Lung (tissue), 12 donors: ENCODE results near the gene NADK2. TPM values are rescaled to one million over a fixed set of nuclear protein-coding genes. Genes with fewer than 3 reads are reported as not detected.

Experiments
- ATAC-seq: fragments of 200-7000 bp; cut with Tn5 transposase; one replicate; pipeline ENCODE4 v1.9.1; 2020; ENCODE audit warnings: moderate number of reproducible peaks; ENCODE audit not compliant: insufficient read depth, low FRiP score
- DNase-seq, 3 donors: peaks; one replicate each; pipeline ENCODE4 v3.0.0-alpha.2; 2013 to 2017
- H3K27ac ChIP-seq, 2 donors: one replicate each; pipeline ENCODE4 v1.5.1; 2013; ENCODE audit warnings: mild to moderate bottlenecking in 2 of 2, moderate library complexity in 2 of 2, control low read depth in 1 of 2, inconsistent platforms in 1 of 2, low read depth in 1 of 2, low read length in 1 of 2
- H3K27me3 ChIP-seq, 3 donors: one replicate each; pipeline ENCODE4 v1.5.1; 2013; ENCODE audit warnings: low read length in 2 of 3; ENCODE audit not compliant: control insufficient read depth in 3 of 3, insufficient read depth in 3 of 3
- H3K36me3 ChIP-seq, 4 donors: one replicate each; pipeline ENCODE4 v1.5.1; 2013; ENCODE audit warnings: low read length in 4 of 4, mild to moderate bottlenecking in 1 of 4, moderate library complexity in 1 of 4; ENCODE audit not compliant: control insufficient read depth in 4 of 4, insufficient read depth in 4 of 4
- H3K4me1 ChIP-seq, 5 donors: one replicate each; pipeline ENCODE4 v1.5.1; 2013; ENCODE audit warnings: low read length in 5 of 5, mild to moderate bottlenecking in 2 of 5, moderate library complexity in 1 of 5; ENCODE audit not compliant: control insufficient read depth in 5 of 5, insufficient read depth in 5 of 5
- H3K4me3 ChIP-seq: one replicate; pipeline ENCODE4 v1.5.1; 2013; ENCODE audit warnings: mild to moderate bottlenecking, control low read depth, moderate library complexity
- H3K9ac ChIP-seq, 2 donors: one replicate each; pipeline ENCODE4 v1.5.1; 2013; ENCODE audit warnings: low read length in 2 of 2, control low read depth in 1 of 2; ENCODE audit not compliant: insufficient read depth in 1 of 2
- H3K9me3 ChIP-seq, 4 donors: one replicate each; pipeline ENCODE4 v1.5.1; 2013; ENCODE audit warnings: low read length in 3 of 4, mild to moderate bottlenecking in 1 of 4, moderate library complexity in 1 of 4; ENCODE audit not compliant: control insufficient read depth in 4 of 4, insufficient read depth in 3 of 4
- CTCF ChIP-seq: IDR thresholded peaks from 2 replicates; pipeline ENCODE4 v1.5.1; 2012; ENCODE audit warnings: mild to moderate bottlenecking; ENCODE audit errors: control extremely low read depth, extremely low read depth
- WGBS, 2 donors: extraction: QIAGEN DNeasy Blood & Tissue Kit; methylation state at CpG; one replicate each; pipeline ENCODE4 v1.1.7; 2013; 5-methylcytosine and 5-hydroxymethylcytosine counted together
- polyA plus RNA-seq, 2 donors: library from polyadenylated mRNA; stranded (reverse); fragments of 200-250 nt; gene quantifications; one replicate each; pipeline ENCODE4 v1.2.1, GENCODE V29; 2013
- total RNA-seq, 2 donors: library from RNA; depleted of rRNA in 1 of 2; stranded (reverse); fragments of >200 nt in 1 of 2; gene quantifications; one replicate each; pipeline ENCODE4 v1.2.1, GENCODE V29; 2014 to 2021
- donor health status: control.
- donor health status: control.
- donor health status: Bipolar disorder and iron deficiency.
- donor health status: healthy.
- donor health status: DM: yes; HTN: yes; CAD: no.

NADK2 gene
- total and polyA plus RNA-seq, 4 donors = 8.4 to 37.9 (median 16.2) TPM

GRCh38 chr5:36174119-36174518, 67.6 kb downstream of the NADK2 start:
- peak in 2 of 3 donors; percentile 36 to 67 for DNase-seq
- WGBS, 2 donors = 38 to 53% methylated on average over 3 of the region's 3 CpGs
- no peak overlapping the region for H3K9ac ChIP-seq
- no peak for TF ChIP-seq CTCF
- no peak overlapping the region for H3K4me3 ChIP-seq
- peaks cover 0 to 19% (median 0%) of the 10 kb centered on the region in 5 donors for H3K4me1 ChIP-seq
- no peaks in the 10 kb centered on the region for H3K27me3 ChIP-seq
- H3K9me3 ChIP-seq = peaks cover 0 to 3% (median 0%) of the 10 kb centered on the region in 4 donors
- no peak overlapping the region for H3K27ac ChIP-seq
- ATAC-seq = no peak
- peaks cover 16 to 41% (median 37%) of the 10 kb centered on the region in 4 donors for H3K36me3 ChIP-seq

GRCh38 chr5:36173426-36173825, 68.3 kb downstream of the NADK2 start:
- no peak overlapping the region for H3K4me3 ChIP-seq
- H3K27ac ChIP-seq = no peak overlapping the region
- H3K27me3 ChIP-seq = no peaks in the 10 kb centered on the region
- ATAC-seq (no peak), DNase-seq (no peak)
- H3K4me1 ChIP-seq = peaks cover 0 to 19% (median 0%) of the 10 kb centered on the region in 5 donors
- WGBS, 2 donors = 77 to 80% methylated on average over 2 of the region's 2 CpGs
- H3K9me3 ChIP-seq = peaks cover 0 to 3% (median 0%) of the 10 kb centered on the region in 4 donors
- peaks cover 13 to 41% (median 35%) of the 10 kb centered on the region in 4 donors for H3K36me3 ChIP-seq
- TF ChIP-seq CTCF = no peak
- no peak overlapping the region for H3K9ac ChIP-seq

- ATAC-seq (no peak), DNase-seq (peak in 1 of 3 donors; percentile 72)
- 67 to 74% methylated on average over 1 of the region's 1 CpG for WGBS, 2 donors
- no peak overlapping the region for H3K4me3 ChIP-seq
- peaks cover 0 to 3% (median 0%) of the 10 kb centered on the region in 4 donors for H3K9me3 ChIP-seq
- H3K27me3 ChIP-seq = no peaks in the 10 kb centered on the region
- peaks cover 0 to 19% (median 0%) of the 10 kb centered on the region in 5 donors for H3K4me1 ChIP-seq
- no peak overlapping the region for H3K27ac ChIP-seq
- TF ChIP-seq CTCF = no peak
- peaks cover 19 to 41% (median 37%) of the 10 kb centered on the region in 4 donors for H3K36me3 ChIP-seq
- no peak overlapping the region for H3K9ac ChIP-seq
These were observed 69.1 kb downstream of the NADK2 start for GRCh38 chr5:36172599-36172998.
